Subcutaneous abdominal adipose tissue (tissue), 5 donors: ENCODE measurements around the gene SPTLC1.

Source experiments
- H3K27ac ChIP-seq: one replicate; pipeline ENCODE4 v1.7.0; 2013; ENCODE audit warnings: low read depth, mild to moderate bottlenecking, inconsistent platforms, low read length, moderate library complexity
- H3K27me3 ChIP-seq, 5 donors: one replicate each; pipeline ENCODE4 v1.7.0; 2013; ENCODE audit warnings: low read length in 5 of 5, inconsistent platforms in 1 of 5; ENCODE audit not compliant: control insufficient read depth in 5 of 5, insufficient read depth in 4 of 5
- H3K36me3 ChIP-seq, 5 donors: one replicate each; pipeline ENCODE4 v1.7.0; 2013; ENCODE audit warnings: low read length in 5 of 5; ENCODE audit not compliant: control insufficient read depth in 5 of 5, insufficient read depth in 5 of 5
- H3K4me1 ChIP-seq, 5 donors: one replicate each; pipeline ENCODE4 v1.7.0; 2013; ENCODE audit warnings: low read length in 5 of 5, mild to moderate bottlenecking in 3 of 5, moderate library complexity in 1 of 5; ENCODE audit not compliant: control insufficient read depth in 5 of 5, insufficient read depth in 5 of 5
- H3K4me3 ChIP-seq, 5 donors: one replicate each; pipeline ENCODE4 v1.7.0; 2013; ENCODE audit warnings: low read length in 5 of 5, low read depth in 1 of 5
- H3K9ac ChIP-seq, 5 donors: one replicate each; pipeline ENCODE4 v1.7.0; 2013; ENCODE audit warnings: low read length in 5 of 5, mild to moderate bottlenecking in 4 of 5, moderate library complexity in 3 of 5
- H3K9me3 ChIP-seq, 5 donors: one replicate each; pipeline ENCODE4 v1.7.0; 2013; ENCODE audit warnings: low read length in 5 of 5; ENCODE audit not compliant: control insufficient read depth in 5 of 5
- donor health status: healthy.
- donor health status: healthy.
- donor health status: healthy.
- donor health status: healthy.
- donor health status: healthy.

SPTLC1 gene

GRCh38 chr9:92001244-92001643 lies 114.0 kb downstream of the SPTLC1 start:
- H3K36me3 ChIP-seq: no peaks in the 10 kb centered on the region
- H3K9ac ChIP-seq: no peak overlapping the region
- H3K9me3 ChIP-seq: peaks cover 0 to 9% (median 0%) of the 10 kb centered on the region in 5 donors
- H3K27me3 ChIP-seq: no peaks in the 10 kb centered on the region
- no peak overlapping the region for H3K4me3 ChIP-seq
- no peak overlapping the region for H3K27ac ChIP-seq
- peaks cover 0 to 6% (median 0%) of the 10 kb centered on the region in 5 donors for H3K4me1 ChIP-seq

GRCh38 chr9:91995000-91995655 lies 120.1 kb downstream of the SPTLC1 start:
- no peak overlapping the region for H3K27ac ChIP-seq
- no peak overlapping the region for H3K4me3 ChIP-seq
- no peak overlapping the region for H3K9ac ChIP-seq
- no peaks in the 10 kb centered on the region for H3K27me3 ChIP-seq
- H3K4me1 ChIP-seq: peaks cover 0 to 17% (median 14%) of the 10 kb centered on the region in 5 donors
- no peaks in the 10 kb centered on the region for H3K9me3 ChIP-seq
- H3K36me3 ChIP-seq: no peaks in the 10 kb centered on the region

- H3K9me3 ChIP-seq: no peaks in the 10 kb centered on the region
- H3K36me3 ChIP-seq: no peaks in the 10 kb centered on the region
- H3K4me3 ChIP-seq: no peak overlapping the region
- no peaks in the 10 kb centered on the region for H3K27me3 ChIP-seq
- no peak overlapping the region for H3K9ac ChIP-seq
- peaks cover 0 to 17% (median 14%) of the 10 kb centered on the region in 5 donors for H3K4me1 ChIP-seq
- no peak overlapping the region for H3K27ac ChIP-seq
These were observed 120.8 kb downstream of the SPTLC1 start for GRCh38 chr9:91994422-91994821.

GRCh38 chr9:91992461-91993041 lies 122.7 kb downstream of the SPTLC1 start:
- no peak overlapping the region for H3K9ac ChIP-seq
- H3K27ac ChIP-seq: no peak overlapping the region
- H3K9me3 ChIP-seq: no peaks in the 10 kb centered on the region
- H3K36me3 ChIP-seq: no peaks in the 10 kb centered on the region
- H3K4me1 ChIP-seq: peaks cover 0 to 17% (median 14%) of the 10 kb centered on the region in 5 donors
- H3K27me3 ChIP-seq: no peaks in the 10 kb centered on the region
- H3K4me3 ChIP-seq: peak overlapping the region in 4 of 5 donors; percentile 42 to 80 (median 55)

DNA sequence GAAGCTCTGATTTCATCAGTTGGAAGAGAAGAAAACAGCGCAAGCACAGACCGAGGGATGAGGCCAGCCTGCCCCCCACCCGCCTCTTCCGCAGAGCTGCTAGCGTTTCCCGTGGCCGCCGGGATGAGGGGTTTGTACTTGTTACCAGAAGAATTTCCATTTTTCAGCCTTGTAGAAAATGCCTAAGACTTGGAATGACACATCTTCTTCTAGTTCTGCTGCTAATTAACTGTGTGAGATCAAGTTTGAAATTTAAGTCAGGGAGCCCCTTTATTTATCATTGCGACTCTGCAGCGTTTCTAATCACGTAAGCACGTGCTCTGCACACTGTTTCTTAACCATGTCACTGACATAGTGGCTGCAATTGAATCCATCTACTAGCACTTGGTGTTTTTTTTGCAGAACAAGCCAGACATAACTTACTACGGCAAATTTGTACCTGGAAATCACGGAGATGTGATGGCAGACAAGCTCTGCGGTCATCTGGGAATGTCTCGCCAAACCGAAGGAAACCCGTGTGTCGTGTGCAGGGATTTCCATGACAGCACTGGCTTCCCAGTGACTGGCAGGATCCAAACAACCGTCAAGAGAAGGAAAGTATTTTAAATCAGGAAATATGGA lies 123.4 kb downstream of the SPTLC1 start:
- H3K9me3 ChIP-seq: no peaks in the 10 kb centered on the region
- H3K4me1 ChIP-seq: peaks cover 0 to 17% (median 14%) of the 10 kb centered on the region in 5 donors
- peak overlapping the region; percentile 32 to 80 (median 47) for H3K4me3 ChIP-seq
- no peak overlapping the region for H3K9ac ChIP-seq
- H3K27me3 ChIP-seq: no peaks in the 10 kb centered on the region
- H3K27ac ChIP-seq: no peak overlapping the region
- H3K36me3 ChIP-seq: no peaks in the 10 kb centered on the region

- H3K4me1 ChIP-seq: peaks cover 0 to 1% (median 0%) of the 10 kb centered on the region in 5 donors
- no peaks in the 10 kb centered on the region for H3K36me3 ChIP-seq
- peaks cover 0 to 4% (median 0%) of the 10 kb centered on the region in 5 donors for H3K9me3 ChIP-seq
- H3K27ac ChIP-seq: no peak overlapping the region
- no peaks in the 10 kb centered on the region for H3K27me3 ChIP-seq
- H3K9ac ChIP-seq: no peak overlapping the region
- no peak overlapping the region for H3K4me3 ChIP-seq
These were observed 129.0 kb downstream of the SPTLC1 start for GRCh38 chr9:91986248-91986647.

- Histone ChIP-seq H3K4me1 (no peaks in the 10 kb centered on the region), H3K27ac (no peak overlapping the region), H3K9ac (no peak overlapping the region), H3K9me3 (peaks cover 0 to 9% (median 0%) of the 10 kb centered on the region in 5 donors), H3K27me3 (no peaks in the 10 kb centered on the region), H3K36me3 (no peaks in the 10 kb centered on the region), H3K4me3 (no peak overlapping the region)
These were observed 129.5 kb downstream of the SPTLC1 start for GRCh38 chr9:91985692-91986091.
